Stimulated activated CD4-positive, alpha-beta T cell treated with anti-CD3 and anti-CD28 coated beads, Interleukin-2, amount 100 ng/mL, for 24 hours (primary cell): ENCODE results near the gene TCF4.
A peak's percentile ranks its signal among the peaks of the same experiment; 100 is the strongest.
"Not testable (repeated sequence)": the region's sequence is repeated elsewhere in the genome, so short reads cannot be mapped to it uniquely, and the experiment has no call there.

Experiments
- DNase-seq, 2 donors: peaks; one replicate each; pipeline ENCODE4 v3.0.0-alpha.2; 2020

Gene TCF4

DNA sequence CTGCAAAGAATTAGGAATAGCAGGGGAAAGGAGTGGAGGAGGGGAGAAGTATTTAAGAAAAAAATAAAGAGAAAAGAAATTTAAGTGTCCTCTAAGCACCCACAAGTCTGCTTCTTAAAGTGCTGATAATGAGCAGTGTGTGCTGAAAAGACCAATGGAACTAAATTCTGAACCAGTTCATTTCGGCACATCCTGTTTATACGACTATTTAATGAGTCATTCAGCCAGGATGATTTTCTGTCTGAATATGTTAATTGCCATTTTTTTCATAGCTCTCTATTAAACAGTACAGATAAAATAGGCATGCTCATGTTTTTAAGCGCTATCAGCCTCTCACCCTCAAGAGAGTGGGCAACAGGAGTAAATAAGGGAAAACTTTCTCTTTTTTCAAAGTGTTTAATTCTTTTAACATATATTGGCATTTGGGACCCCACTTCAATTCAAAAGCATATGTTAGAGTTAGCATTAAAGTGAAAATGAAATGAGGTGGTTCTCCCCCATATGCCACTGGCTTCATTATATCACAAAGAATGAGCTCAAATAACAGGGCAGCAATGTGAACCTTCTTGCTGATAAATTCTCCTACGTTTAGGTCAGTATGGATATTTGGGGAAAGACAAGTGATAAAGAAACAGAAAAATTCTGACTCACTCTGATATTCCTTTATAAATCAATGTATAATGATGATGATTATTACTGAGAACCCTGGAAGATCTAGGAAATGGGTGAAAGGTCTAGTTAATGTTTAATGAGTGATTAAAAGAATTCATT, 87.5 kb downstream of the TCF4 start:
- DNase-seq: no peak

DNA sequence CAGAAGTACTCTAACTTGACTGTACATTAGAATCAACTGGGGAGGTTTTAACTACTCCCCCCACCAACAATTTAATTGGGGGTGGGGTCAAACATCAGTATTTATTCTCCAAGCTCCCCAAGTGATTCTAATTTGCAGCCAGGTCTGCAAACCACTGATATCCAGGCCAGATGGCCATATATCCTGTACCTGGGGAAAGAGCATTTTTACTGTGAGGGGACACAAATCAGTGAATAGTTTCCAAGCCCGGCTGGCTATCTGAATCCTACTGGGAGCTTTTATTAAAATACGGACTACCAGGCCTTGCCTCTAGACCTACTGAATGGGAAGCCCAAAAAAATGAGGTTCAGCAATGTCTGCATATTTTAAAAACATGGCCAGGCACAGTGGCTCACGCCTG, 88.5 kb downstream of the TCF4 start:
- DNase-seq: no peak

DNA sequence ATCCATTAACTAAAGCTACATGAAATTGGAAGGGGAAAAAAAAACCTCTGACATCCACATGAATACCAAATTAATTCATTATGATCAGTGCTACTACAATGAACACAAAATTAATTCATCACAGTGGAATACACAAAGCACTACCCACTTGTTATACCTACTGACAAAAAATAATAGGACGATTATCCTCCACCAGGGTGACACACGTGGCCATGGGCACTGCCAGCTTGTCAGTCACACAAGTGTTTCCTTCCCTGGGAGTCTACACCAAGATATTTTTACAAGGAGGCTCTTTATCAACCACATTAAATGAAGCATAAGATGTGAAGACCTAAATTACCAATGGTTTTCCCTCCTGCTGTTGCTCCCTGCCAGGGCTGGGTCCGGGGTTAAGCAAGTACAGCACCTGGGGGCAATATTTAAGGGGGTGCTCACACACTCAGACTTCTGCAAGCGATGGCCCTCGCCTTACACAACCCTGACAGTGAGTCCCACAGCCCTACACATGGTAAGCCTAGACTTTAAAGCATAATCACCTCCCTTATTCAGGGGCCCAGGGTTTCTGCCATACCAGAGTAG, 90.1 kb downstream of the TCF4 start:
- DNase-seq: no peak

DNA sequence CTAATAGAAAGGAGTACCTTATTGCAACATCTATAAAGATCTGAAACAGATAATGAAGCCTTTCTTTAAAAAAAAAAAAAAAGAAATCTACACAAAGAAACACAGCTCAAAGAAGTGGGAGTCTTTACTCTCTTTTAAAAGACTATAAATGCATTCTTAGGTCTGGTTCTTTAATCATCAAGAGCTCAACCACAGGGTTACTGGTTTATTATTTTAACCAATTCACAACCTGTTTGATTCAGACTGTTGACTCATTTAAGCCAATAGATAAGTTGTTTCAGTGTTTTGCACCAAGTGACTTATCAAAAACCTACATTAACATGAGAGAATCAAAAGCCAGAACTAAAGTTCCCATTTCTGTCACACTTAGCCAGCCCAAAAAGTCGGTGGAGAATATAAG, 93.1 kb downstream of the TCF4 start:
- DNase-seq: no peak

DNA sequence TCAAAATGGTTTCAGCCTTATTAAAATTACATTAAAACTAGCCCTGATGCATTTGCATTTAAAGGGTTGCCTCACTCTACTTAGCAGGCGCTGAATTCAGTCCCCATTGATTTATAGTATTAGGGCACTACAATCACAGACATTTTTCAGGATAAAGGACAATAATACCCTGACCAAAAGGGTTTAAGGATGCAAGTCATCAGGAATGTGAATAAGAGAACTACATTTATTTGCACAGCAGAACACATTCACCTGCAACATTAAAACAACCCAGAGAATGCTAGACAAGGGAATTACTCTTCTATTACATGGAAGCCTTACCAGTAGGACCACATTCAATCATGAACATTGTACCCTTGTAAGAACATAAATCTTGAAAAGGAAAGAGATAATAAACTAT, 93.6 kb downstream of the TCF4 start:
- no peak for DNase-seq

DNA sequence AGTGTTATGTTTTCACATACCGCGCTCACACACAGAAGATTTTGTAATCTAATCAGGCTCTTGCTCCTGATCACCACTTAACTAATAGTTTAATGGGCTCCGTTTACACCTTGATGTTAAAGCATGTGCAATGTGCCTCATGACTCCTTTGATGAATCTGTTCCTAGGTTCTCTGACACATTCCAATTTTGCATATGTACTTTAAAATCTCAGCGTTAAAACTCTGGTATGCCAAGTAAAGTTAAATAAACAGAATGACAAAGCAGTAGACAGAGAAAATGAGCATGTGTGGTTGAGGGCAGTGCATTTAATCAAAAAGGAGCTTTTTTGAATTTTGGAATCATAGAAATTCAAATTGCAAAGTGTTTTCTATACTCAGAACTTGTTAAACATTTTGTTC, 96.4 kb downstream of the TCF4 start:
- no peak for DNase-seq

DNA sequence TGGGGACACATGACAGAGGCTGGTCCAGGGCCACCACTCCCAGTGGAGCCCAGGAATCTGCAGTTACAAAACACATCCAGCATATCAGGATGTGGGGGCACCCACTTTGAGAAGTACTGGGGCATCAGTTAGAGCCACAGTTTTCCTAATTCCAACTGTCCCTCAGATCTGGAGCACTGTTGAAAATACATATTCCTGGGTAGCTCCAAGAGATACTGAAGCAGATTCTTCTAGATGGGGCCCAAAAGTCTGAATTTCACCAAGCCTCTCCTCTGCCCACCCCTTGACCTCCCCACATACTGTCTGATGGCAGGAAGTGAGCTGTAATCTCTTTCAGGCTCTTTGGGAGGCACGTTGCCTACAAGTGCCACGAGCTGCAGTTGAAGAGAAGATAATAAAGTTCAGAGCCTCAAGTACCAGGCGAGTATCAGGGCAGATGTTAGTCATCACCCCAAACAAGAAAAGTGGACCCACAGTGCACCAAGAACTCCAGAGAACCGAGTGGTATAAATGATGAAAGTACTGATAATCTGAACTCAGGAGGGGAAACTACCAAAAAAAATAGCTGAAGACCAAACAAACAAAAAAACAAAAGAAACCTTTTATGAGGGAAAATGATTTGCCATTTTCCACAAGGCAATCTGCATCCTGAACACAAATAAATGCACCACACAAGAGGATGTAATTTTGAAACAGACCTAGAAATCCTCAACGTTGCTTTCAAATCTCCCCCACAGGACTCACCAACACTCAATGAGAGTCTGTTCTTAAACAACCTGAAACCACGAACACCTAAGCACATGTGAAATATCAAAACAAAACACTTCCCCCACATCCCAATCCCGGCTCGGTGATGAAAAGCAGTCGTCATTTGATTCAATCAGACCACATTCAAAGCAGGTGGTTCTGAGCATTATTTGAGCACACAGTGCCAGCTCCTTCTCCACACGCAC, 98.7 kb downstream of the TCF4 start:
- peak in 1 of 2 donors; percentile 11 for DNase-seq

DNA sequence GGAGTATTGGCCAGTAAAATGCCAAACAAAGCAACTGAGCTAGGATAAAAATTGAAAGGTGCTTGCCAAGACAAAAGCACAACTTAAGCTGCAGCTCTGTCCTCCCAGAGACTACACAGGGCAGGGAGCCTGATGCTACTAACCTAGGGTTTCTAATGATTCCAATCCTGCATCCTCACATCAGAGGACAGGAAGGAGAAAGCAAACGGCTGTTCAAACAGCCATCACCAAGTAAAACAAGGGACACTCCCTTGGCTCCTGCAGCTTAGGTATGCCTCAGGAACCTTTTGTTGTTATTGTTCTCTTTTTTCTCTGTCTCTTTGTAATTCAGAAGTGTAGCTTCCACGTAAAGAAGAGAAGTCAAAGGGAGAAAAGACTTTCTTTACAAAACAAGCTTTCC, 99.5 kb downstream of the TCF4 start:
- no peak for DNase-seq

DNA sequence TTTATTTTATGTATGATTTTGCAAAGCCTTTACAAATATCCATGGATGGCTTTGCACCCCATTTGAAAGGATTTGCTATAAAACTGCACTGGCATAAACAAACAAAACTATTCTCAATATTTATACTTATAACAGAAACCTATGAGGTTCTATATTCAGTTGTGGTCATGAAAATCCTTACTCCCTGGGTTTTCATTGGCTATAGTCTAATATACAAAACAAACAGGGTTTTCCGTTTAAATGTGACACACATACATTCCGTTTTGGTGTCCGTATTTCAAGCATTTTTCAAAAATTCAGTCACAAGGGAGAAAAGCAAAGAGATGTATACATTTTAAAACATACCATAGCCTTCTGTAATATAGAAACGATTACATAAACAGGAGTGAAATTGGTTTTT, 100.0 kb downstream of the TCF4 start:
- no peak for DNase-seq

DNA sequence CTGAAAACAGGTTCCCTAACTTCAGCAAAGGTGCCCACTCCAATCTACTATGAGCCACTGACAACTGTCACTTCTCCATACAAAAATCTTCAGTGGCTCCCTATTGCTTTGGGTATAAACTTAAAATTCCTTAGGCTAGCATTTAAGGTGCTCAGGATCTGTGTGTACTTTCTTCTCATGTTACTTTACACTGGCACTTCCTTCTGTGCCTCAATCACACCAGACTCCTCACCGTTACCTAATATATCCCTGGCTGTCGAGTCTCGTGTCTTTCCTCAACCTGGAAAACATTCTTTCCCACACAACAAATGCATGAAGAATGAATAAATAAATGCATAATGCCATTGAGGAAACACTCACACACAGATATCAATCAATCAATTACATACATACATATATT, 101.1 kb downstream of the TCF4 start:
- DNase-seq: no peak

DNA sequence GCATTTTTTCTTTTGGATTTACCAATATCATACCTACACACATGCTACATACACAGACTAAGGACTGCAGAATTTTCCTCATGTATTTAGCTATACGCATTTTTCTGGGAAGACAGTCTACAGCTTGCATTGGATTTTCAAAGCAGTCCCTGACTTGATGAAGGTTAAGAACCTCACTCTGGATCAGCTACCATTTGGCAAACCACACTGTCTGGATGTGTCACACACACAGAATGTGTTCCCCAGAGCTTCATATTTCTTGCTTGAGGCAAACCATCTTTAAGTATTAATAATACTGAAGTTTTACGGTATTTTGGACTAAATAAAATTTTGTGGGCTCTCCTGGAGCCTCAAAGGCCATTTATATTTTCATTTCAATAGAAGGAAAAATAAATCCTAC, 102.3 kb downstream of the TCF4 start:
- DNase-seq: no peak

DNA sequence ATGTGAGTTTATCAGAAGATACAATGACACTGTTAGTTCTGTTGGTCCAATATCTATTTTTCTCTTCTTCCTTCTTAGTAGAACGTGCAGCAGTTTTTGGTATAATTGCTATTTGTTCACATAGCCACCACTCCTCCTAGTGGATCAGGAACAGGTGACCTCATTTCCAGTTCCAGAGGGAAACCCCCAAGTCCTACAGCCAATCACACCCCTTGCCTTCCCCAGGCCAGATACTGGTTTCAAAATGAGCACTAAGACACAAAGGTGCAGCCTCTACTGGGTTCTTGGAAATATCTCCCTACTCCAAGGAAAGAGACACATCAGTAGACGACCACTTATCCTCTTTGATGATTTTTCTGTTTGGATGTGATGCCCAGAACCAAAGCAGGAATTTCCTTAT, 103.2 kb downstream of the TCF4 start:
- no peak for DNase-seq

DNA sequence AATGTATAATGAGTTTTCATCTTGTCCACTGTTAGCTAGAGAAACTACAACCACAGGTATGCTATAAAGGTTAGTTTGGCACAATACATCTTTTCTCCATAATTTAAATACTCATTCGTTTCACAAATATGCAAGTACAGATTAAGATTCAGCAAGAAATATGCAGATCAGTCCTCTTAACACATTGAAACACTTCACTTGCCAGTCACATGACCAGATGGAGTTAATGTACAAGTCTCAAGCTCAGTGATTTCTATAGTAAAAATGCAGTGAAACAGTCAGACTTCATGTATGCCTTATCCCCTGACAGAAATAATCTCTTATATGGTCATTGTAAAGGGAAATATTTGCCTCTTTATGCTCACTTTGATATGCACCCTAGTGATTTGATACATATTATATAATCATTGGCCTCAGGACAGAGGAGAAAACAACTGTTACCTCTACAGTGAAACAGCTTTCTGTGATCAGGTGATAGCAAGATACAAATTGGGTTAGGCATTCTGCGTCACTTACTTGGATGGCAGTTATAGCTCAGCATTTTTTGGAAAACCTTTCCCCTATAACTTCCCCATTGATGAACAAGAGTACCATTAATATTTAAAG, 104.6 kb downstream of the TCF4 start:
- DNase-seq: no peak

DNA sequence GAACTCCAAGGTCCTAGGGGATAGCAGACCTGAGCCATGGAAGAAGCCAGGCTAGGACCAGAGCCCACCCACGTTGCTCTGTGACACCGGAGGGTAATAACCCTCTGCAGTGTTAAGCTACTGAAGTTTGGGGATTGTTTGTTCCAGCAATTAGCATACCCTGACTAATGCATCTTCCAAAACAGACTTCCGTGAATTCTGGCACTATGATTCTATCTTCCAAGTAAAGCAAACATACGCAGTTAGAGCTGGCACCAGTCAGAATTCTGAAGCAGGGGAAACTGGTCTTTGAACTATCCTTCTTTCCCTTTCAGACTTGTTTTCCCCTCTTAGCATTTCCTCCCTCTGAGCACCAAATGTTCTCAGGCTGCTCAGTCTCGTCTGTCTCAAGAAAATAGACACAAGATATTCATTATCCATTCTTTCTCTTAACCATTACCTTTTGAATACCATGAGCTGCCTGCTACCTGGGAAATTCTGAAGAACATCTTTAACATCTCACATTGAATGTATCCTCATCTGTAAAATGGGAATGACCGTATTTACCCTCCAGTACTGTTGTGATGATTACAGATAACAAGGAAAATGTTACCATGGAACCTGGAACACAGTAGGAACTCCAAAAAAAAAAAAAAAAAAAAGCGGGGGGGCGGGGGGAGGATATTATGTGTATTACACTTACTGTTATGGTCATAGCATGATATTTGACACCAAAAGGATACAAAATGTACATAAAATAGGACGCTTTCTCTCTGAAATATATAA, 108.2 kb downstream of the TCF4 start:
- no peak for DNase-seq

DNA sequence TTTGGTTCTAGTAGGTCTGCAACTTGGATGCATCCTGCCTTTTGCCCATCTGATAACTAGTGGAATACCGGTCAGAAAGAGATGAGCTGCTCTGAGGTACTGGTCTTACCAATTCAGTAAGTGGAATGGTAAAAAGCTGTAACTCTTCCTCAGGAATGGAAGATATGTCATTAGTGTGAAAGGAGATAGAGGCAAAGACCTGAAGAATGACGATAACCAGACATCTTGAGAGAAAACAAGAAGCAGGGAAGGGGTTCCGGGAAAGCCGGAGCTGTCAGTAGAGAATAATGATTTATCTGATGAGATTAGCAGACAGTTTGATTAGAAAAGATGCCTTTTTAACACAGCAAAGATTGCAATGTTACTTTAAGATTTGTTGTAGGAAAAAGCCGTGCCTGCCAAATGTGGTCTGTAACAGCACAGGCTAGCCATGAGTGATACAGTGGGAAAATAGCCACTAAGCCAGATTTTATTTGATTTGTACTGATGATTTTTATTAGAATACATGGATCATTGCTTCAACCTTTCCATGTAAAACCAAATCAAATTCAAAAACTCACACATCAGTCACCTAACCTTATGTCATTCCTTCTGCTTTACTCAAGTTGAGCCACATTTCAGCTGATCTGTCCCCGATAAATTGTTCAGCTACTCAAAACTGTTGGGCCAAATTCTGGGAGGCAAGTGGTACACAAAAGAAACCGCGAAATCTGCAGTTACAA, 110.0 kb downstream of the TCF4 start:
- no peak for DNase-seq

DNA sequence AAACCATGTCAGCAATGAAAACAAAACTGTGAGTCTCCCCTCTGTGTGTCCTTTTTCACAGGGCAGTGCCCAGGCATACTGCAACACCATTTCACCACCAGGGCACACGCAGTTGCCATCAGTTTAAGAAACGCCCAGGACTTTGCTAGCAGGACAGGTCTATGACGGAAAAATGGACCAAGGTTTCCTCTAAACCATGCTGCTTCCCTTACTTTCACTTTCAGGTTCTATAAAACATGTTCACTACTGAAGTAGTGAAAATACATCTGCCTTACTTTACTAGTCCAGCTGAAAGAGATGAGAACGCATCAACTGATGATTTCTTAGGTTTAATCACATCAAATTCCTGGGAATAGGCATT, 110.5 kb downstream of the TCF4 start:
- DNase-seq: peak in 1 of 2 donors; percentile 2

DNA sequence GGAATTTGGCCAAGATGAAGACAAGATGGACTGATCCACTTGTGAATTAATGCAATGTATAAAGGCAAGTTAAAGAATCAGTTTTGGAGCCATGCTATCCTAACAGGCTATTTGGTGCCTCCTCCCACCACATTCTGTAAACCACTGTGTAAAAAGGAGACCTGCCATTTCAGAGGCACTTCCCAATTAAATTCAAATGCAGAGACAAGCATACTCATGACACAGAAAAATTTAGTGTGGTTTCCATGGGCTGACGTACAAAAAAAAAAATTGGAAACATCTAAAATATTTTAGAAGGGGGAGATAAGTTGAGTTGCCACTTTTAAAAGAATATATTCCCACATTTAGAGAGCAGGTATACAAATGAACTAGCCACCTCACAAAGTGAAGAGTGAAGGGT, 112.1 kb downstream of the TCF4 start:
- DNase-seq: no peak

DNA sequence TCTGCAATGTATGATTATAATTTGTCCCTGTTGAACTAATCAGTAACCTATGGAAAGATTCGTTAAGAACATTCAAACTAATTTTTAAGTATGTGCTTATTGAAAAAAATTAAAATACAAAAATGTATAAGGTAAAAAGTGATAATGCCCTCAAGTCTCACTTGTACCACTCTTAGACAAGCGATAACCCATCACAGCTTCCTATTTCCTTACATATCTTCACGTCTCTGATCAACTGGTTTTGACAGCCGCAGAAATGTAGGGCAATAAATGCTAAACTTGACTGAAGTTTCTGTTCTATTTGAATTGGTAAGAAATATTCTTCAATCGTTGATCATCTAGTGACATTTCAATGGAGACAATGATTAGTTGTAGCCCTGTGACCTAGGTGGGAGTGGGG, 112.5 kb downstream of the TCF4 start:
- DNase-seq: no peak

DNA sequence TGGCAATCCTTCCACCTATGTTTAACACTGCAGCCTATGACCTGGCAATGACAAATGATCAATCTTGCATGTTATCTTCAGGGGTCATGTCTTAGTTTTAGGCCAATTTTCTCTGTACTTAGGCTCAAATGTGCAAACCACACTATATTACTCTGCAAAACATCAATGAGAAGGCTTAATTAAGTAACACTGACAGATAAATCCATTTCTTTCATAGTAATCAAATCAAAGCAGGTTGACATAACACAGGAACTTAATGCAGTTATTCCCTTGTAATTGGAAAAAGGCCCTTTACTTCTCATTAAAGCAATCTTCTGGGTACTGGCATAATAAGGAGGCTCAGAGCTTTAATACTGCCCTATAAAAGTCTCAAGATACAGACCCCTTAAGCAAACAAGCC, 114.4 kb downstream of the TCF4 start:
- DNase-seq: no peak

DNA sequence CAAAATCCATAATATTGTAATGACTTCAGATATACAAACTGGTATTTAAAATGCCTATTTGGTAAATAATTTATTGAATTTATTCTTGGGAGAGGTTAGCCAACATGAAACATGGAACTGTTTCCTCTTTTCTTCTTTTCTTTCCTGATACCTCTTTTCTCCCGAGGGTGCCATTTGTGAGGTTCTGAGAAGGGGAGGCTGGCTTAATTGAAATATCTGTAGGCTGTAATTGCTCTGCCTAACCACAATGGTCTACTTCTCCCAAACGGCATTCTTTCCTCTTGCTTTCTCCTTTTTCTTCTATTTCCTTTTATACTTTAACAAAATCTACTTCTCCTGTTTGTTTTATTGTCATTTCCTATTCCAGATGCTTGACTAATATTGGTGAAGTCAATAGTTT, 114.9 kb downstream of the TCF4 start:
- no peak for DNase-seq

DNA sequence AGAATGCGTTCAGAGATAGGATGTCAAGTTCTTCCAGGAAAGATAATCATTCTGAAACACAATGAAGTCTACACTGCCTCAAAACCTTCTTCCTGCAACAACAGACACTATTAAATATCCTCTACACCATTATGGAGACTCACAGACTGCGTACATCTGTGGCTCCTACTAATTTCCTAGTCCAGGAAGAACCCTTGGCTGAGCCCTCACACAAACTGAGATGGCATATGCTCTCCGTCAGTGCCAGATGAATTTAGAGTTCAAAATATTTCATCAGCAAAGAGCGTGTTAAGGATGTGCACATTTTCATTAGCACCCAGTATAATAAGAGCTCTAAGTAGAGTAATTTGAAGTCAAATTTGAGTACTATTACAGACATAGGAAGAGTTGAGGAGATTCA, 117.2 kb downstream of the TCF4 start:
- no peak for DNase-seq

DNA sequence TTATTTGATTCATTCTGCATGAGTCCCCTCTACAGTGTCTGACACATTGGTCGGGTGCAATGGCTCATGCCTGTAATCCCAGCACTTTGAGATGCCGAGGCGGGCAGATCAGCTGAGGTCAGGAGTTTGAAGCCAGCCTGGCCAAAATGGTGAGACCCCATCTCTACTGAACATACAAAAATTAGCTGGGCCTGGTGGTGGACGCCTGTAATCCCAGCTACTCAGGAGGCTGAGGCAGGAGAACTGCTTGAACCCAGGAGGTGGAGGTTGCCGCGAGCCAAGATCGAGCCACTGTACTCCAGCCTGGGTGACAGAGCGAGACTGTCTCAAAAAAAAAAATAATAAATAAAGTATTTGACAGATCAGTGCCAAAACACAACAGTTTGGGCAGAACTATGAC, 118.9 kb downstream of the TCF4 start:
- not testable (repeated sequence) for DNase-seq
